IgD-negative memory B cell (primary cell): Measurements from ENCODE around the gene OSBP. TPM values are rescaled to one million over a fixed set of nuclear protein-coding genes. Genes with fewer than 3 reads are reported as not detected.

ENCODE experiments used
- polyA plus RNA-seq: library from polyadenylated mRNA; unstranded; fragments of 300-500 nt; fragmentation: Illumina TruSeq; gene quantifications from one replicate; pipeline ENCODE4 v1.2.3, GENCODE V29; 2021

OSBP gene
- polyA plus RNA-seq, 1 donor from 2014 or later = 15.3 TPM

Other genes with a start within 250 kb of the OSBP start
- gene OR5A2, start 189.4 kb downstream of the OSBP start, polyA plus RNA-seq = not detected
- not detected for gene OR5A1, start 179.3 kb downstream of the OSBP start, polyA plus RNA-seq
- not detected for gene OR4D6, start 158.8 kb downstream of the OSBP start, polyA plus RNA-seq
- gene OR4D10, start 142.5 kb downstream of the OSBP start, polyA plus RNA-seq = not detected
- gene OR4D11, start 112.2 kb downstream of the OSBP start, polyA plus RNA-seq = not detected
- gene OR4D9, start 104.2 kb downstream of the OSBP start, polyA plus RNA-seq = not detected
- 6.0 TPM for gene PATL1, start 53.3 kb upstream of the OSBP start, polyA plus RNA-seq
- not detected for gene OR10V1, start 98.1 kb upstream of the OSBP start, polyA plus RNA-seq
- gene STX3, start 139.6 kb upstream of the OSBP start, polyA plus RNA-seq = 4.9 TPM
- 82.6 TPM for gene MRPL16, start 195.0 kb upstream of the OSBP start, polyA plus RNA-seq
- not detected for gene CBLIF, start 229.7 kb upstream of the OSBP start, polyA plus RNA-seq